K562 (cell line): ENCODE measurements around the gene TTC8. TPM values are rescaled to one million over a fixed set of nuclear protein-coding genes. Genes with fewer than 3 reads are reported as not detected.

Source experiments
- ARNT ChIP-seq, 2 experiments: fragments of 450-650 bp; IDR thresholded peaks; 2 replicates each; pipeline ENCODE4 v1.6.1; 2016; ENCODE audit warnings: mild to moderate bottlenecking in 1 of 2
- BCOR ChIP-seq: fragments of 450-650 bp; IDR thresholded peaks from 2 replicates; pipeline ENCODE4 v1.6.1; 2016
- CCNT2 ChIP-seq: IDR thresholded peaks from 2 replicates; pipeline ENCODE4 v1.6.1; 2011; ENCODE audit warnings: borderline replicate concordance, low read depth, mild to moderate bottlenecking, moderate library complexity, mixed read lengths, low read length; ENCODE audit not compliant: insufficient read length; ENCODE audit errors: extremely low read depth
- CTCFL ChIP-seq: IDR thresholded peaks from 2 replicates; pipeline ENCODE4 v1.6.1; 2011; ENCODE audit warnings: borderline replicate concordance, low read depth, mild to moderate bottlenecking, moderate library complexity, low read length; ENCODE audit not compliant: insufficient read depth, poor library complexity, severe bottlenecking
- GABPA ChIP-seq: fragments of 200-800 bp; sonication (Bioruptor generic); conservative IDR thresholded peaks from 2 replicates; pipeline ENCODE4 v1.6.1; 2016; ENCODE audit warnings: low read depth, missing genetic modification characterization, missing compliant biosample characterization
- GATAD2B ChIP-seq: fragments of 450-650 bp; IDR thresholded peaks from 2 replicates; pipeline ENCODE4 v1.6.1; 2017; ENCODE audit warnings: mild to moderate bottlenecking, borderline replicate concordance
- KLF13 ChIP-seq: fragments of 450-650 bp; IDR thresholded peaks from 2 replicates; pipeline ENCODE4 v1.6.1; 2016; ENCODE audit warnings: missing genetic modification characterization, low read depth, mild to moderate bottlenecking, missing compliant biosample characterization, moderate library complexity, borderline replicate concordance
- NCOA2 ChIP-seq, 2 experiments: fragments of 450-650 bp; IDR thresholded peaks; 2 replicates each; pipeline ENCODE4 v1.6.1; 2018; ENCODE audit warnings: mild to moderate bottlenecking in 2 of 2, moderate library complexity in 1 of 2; ENCODE audit not compliant: partially characterized antibody in 2 of 2
- NKRF ChIP-seq: fragments of 450-650 bp; IDR thresholded peaks from 2 replicates; pipeline ENCODE4 v1.6.1; 2016; ENCODE audit warnings: borderline replicate concordance
- RERE ChIP-seq: sonication (generic); formaldehyde crosslinking; IDR thresholded peaks from 2 replicates; pipeline ENCODE4 v1.8.0; 2023; ENCODE audit warnings: missing genetic modification reagents, mild to moderate bottlenecking, borderline replicate concordance
- SP1 ChIP-seq: sonication (generic); formaldehyde crosslinking; IDR thresholded peaks from 2 replicates; pipeline ENCODE4 v1.8.1; 2022; ENCODE audit warnings: mild to moderate bottlenecking, missing genetic modification reagents
- SPI1 ChIP-seq: IDR thresholded peaks from 2 replicates; pipeline ENCODE4 v1.6.1; 2011; ENCODE audit warnings: low read depth, low read length, control low read depth, borderline replicate concordance
- TARDBP ChIP-seq: fragments of 450-650 bp; IDR thresholded peaks from 2 replicates; pipeline ENCODE4 v1.6.1; 2016
- VEZF1 ChIP-seq: fragments of 200-800 bp; sonication (Bioruptor generic); IDR thresholded peaks from 2 replicates; pipeline ENCODE4 v1.6.1; 2017; ENCODE audit warnings: missing genetic modification characterization, missing compliant biosample characterization
- ZNF316 ChIP-seq: fragments of 450-650 bp; IDR thresholded peaks from 2 replicates; pipeline ENCODE4 v1.6.1; 2016
- polyA plus RNA-seq, 8 experiments: library from polyadenylated mRNA; depleted of rRNA in 4 of 8; stranded (reverse) in 5 of 8; unstranded in 3 of 8; fragments of >200 nt; fragmentation: Nextera tagmentation in 2 of 8; fragmentation: Illumina TruSeq in 1 of 8; extraction: Ambion mirVana in 2 of 8; extraction: Trizol in 1 of 8; gene quantifications; 2 replicates each; pipeline versions ENCODE4 v1.2.1 to v1.2.3, GENCODE V29; 2011 to 2014; ENCODE audit warnings: inconsistent platforms in 1 of 8, missing spikeins in 1 of 8
- total RNA-seq, 7 experiments: library from RNA; depleted of rRNA in 6 of 7; stranded (reverse); fragments of >200 nt in 6 of 7; fragmentation: Illumina TruSeq in 2 of 7; extraction: Trizol in 2 of 7; gene quantifications; 2 replicates each; pipeline versions ENCODE4 v1.2.1 to v1.2.3, GENCODE V29; 2011 to 2021; ENCODE audit warnings: low replicate concordance in 1 of 7

The TTC8 gene
- total and polyA plus RNA-seq, 9 of the 15 experiments (the other 6 are each of a cell fraction or from before 2014, with no cell fraction given): 7.3 to 22.7 (median 9.6) TPM

- TF ChIP-seq RERE (no peak), GATAD2B (no peak), TARDBP (no peak), ARNT (IDR thresholded peaks at IDR 0.05) (no peak), SPI1 (no peak), ZNF316 (no peak), CCNT2 (no peak), SP1 (CRISPR knock-in tag) (peak; percentile 43; the same call in 1 of the 2 replicates), BCOR (no peak), NCOA2 (IDR thresholded peaks at IDR 0.05; ENCODE audit: partially characterized antibody in 2 of 2) (peak in 1 of 2 experiments; percentile 96), NKRF (peak; percentile 52; the same call in 1 of the 2 replicates), CTCFL (no peak), GABPA (tag) (peak; percentile 36; the same call in 1 of the 2 replicates), VEZF1 (peak; percentile 84), KLF13 (tag) (peak; percentile 72; the same call in 1 of the 2 replicates)
These were observed at the start of gene TTC8 (continued) for GRCh38 chr14:88824314-88825077.
